IPS-18c (cell line): ENCODE results near the gene SPNS2.

ENCODE experiments used
- H3K4me3 ChIP-seq: 2 replicates; pipeline ENCODE4 v1.7.0; 2013; ENCODE audit warnings: low read depth, mild to moderate bottlenecking, low read length, moderate library complexity; ENCODE audit not compliant: insufficient read depth
- H3K9me3 ChIP-seq: one replicate; pipeline ENCODE4 v1.6.1; 2013; ENCODE audit warnings: mild to moderate bottlenecking, low read length, moderate library complexity; ENCODE audit not compliant: control insufficient read depth, insufficient read depth

SPNS2 gene

DNA sequence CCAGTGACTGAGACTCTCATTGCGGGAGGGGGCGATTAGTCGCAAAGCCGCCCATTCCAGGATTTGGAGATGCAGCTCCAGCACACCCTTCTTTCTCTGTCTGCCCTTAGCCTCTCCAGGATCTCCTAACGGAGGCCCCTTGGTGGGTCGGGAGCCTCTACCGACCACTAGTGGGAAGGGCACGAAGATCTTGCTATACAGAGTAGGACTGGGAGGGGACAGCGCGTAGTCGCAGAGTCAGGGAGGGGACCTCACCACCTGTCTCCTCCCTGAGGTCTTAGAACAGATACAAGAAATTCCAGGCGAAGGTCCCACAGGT is 85.1 kb downstream of the SPNS2 start:
- no peaks in the 10 kb centered on the region for H3K9me3 ChIP-seq
- H3K4me3 ChIP-seq = peak overlapping the region; percentile 66

GRCh38 chr17:4584101-4584916 is 85.6 kb downstream of the SPNS2 start, which contains the start of gene SMTNL2:
SMTNL2 (plus strand) TSS chr17:4584529; CDS start chr17:4584606, 77 bp downstream.
- Histone ChIP-seq H3K4me3 (peak within 1 kb of the TSS; percentile 66), H3K9me3 (no peaks in the 10 kb centered on the region)

DNA sequence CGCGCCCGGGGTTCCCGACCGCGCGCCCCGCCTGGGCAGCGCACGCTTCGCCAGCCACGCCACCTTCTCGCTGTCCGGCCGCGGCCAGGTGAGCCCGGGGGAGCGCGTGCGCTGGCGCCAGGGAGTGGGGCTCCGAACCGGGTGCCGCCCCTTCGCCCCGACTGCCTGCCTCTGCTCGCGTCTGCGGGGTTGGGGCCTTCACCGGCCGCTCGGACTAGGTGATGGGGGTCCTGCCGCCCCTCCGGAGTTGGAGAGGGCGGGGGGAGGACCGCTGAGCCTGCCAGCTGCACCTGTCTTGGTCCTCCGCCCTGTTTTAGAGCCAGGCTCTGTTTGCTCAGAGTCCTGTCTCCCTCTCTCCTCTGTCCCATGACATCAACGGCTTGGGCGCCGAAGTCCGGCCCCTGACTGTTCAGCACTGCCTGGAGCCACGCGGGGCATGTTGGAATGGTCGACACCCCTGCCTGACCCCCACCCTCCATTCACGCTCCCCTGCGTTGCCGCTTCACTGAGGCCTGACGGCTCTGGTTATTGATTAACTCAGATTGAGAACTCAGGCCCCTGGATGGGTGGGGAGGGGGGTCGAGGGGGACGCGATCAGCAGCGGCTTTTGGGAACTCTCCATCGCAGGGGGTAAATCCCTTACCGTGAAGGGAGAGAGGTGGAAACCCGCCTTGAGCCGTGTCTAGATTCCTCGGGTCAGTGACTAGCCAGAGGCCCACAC is 86.4 kb downstream of the SPNS2 start:
- no peaks in the 10 kb centered on the region for H3K9me3 ChIP-seq
- H3K4me3 ChIP-seq = peak overlapping the region; percentile 66

- no peak overlapping the region; the same call in 1 of the 2 replicates for H3K4me3 ChIP-seq
- H3K9me3 ChIP-seq = no peaks in the 10 kb centered on the region
These were observed 86.9 kb downstream of the SPNS2 start for GRCh38 chr17:4585638-4585994.

DNA sequence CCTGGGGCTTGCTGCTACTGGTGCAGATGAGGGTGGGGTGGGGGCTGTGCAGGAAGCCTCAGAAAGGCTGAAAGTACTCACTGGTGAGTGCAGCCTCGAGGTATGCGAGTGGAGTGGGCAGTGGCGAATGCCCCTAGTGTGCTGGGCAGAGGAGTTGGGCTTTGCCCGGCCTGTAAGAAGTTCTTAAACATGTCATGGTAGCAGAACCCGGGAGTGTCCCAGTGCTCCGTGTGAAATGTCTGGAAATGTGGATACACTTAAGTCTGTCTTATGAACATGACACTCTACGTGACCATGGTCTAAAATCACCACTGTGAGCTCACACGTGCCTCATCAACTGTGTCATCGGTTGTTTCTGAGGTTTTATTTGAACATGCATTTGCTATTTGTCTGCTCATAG is 87.4 kb downstream of the SPNS2 start:
- Histone ChIP-seq H3K9me3 (no peaks in the 10 kb centered on the region), H3K4me3 (no peak overlapping the region)

DNA sequence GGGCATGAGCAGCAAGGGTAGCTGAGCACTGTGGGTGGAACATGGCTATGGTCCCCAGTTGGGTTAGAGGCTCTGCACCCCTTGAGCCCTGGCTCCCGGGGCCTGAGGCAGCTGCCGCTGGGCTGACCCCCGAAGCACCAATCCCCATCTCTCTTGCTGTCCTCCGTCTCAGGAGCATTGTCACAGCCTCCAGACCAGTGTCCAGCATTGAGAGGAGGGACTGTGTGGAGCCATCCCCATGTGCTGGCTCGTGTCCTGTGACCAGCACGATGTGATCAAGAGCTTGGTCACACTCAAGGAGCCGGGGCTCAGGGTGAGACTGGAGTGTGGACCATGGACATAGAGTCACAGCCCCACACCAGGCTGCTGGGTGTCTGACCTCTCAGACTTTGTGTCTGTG is 88.5 kb downstream of the SPNS2 start:
- H3K9me3 ChIP-seq = no peaks in the 10 kb centered on the region
- H3K4me3 ChIP-seq = no peak overlapping the region

- Histone ChIP-seq H3K9me3 (no peaks in the 10 kb centered on the region), H3K4me3 (no peak overlapping the region)
These were observed 89.1 kb downstream of the SPNS2 start for GRCh38 chr17:4587803-4588202.

GRCh38 chr17:4588391-4588790 is 89.7 kb downstream of the SPNS2 start:
- no peaks in the 10 kb centered on the region for H3K9me3 ChIP-seq
- H3K4me3 ChIP-seq = no peak overlapping the region
